ENCODE measurements around the gene ZRANB1.
A peak's percentile ranks its signal among the peaks of the same experiment; 100 is the strongest.

The ZRANB1 gene

GRCh38 chr10:124961248-124961570, 19.3 kb downstream of the ZRANB1 start:
- Histone ChIP-seq H3K27ac (no peak overlapping the region), H3K4me3 (no peak overlapping the region)
- no peak for TF ChIP-seq CTCF (IDR thresholded peaks at IDR 0.05)
- DNase-seq (ENCODE audit: low spot score): no peak

- no peak for TF ChIP-seq CTCF (IDR thresholded peaks at IDR 0.05)
- Histone ChIP-seq H3K4me3 (no peak overlapping the region), H3K27ac (no peak overlapping the region)
- DNase-seq (ENCODE audit: low spot score): no peak
Measured at GRCh38 chr10:124962421-124962820, 20.5 kb downstream of the ZRANB1 start.

- no peak overlapping the region for H3K4me3 ChIP-seq
- DNase-seq (ENCODE audit: low spot score): no peak
- H3K27ac ChIP-seq: no peak overlapping the region
- no peak for TF ChIP-seq CTCF (IDR thresholded peaks at IDR 0.05)
Measured at GRCh38 chr10:124963866-124964720, 22.2 kb downstream of the ZRANB1 start.

GRCh38 chr10:124966008-124966407, 24.1 kb downstream of the ZRANB1 start:
- no peak for TF ChIP-seq CTCF (IDR thresholded peaks at IDR 0.05)
- Histone ChIP-seq H3K4me3 (no peak overlapping the region), H3K27ac (no peak overlapping the region)
- no peak for DNase-seq (ENCODE audit: low spot score)

- no peak for DNase-seq (ENCODE audit: low spot score)
- no peak overlapping the region for H3K27ac ChIP-seq
- no peak overlapping the region for H3K4me3 ChIP-seq
- no peak for TF ChIP-seq CTCF (IDR thresholded peaks at IDR 0.05)
Measured at GRCh38 chr10:124967255-124967654, 25.3 kb downstream of the ZRANB1 start.

- Histone ChIP-seq H3K27ac (peak overlapping the region; percentile 41 to 74), H3K4me3 (no peak overlapping the region)
- DNase-seq (ENCODE audit: low spot score): no peak
- no peak for TF ChIP-seq CTCF (IDR thresholded peaks at IDR 0.05)
Measured at GRCh38 chr10:124971276-124971675, 29.4 kb downstream of the ZRANB1 start.

- no peak overlapping the region for H3K4me3 ChIP-seq
- no peak for DNase-seq (ENCODE audit: low spot score)
- H3K27ac ChIP-seq: no peak overlapping the region
- TF ChIP-seq CTCF (IDR thresholded peaks at IDR 0.05): no peak
Measured at GRCh38 chr10:124972637-124973036, 30.7 kb downstream of the ZRANB1 start.

Data from coronary artery (tissue), 2 donors.